HG03175 (cell line): Measurements from ENCODE around the gene PLD6.

Source experiments
- ATAC-seq: cut with Tn5 transposase; IDR thresholded peaks from one replicate; pipeline ENCODE4 v1.9.1; 2021; ENCODE audit warnings: mild to moderate bottlenecking, moderate library complexity; ENCODE audit not compliant: unreplicated experiment

The PLD6 gene

GRCh38 chr17:17157041-17157440, 49.1 kb downstream of the PLD6 start:
- no peak for ATAC-seq

GRCh38 chr17:17156511-17156910, 49.6 kb downstream of the PLD6 start:
- no peak for ATAC-seq

- ATAC-seq, result no peak
Measured at GRCh38 chr17:17156107-17156506, 50.0 kb downstream of the PLD6 start.

DNA sequence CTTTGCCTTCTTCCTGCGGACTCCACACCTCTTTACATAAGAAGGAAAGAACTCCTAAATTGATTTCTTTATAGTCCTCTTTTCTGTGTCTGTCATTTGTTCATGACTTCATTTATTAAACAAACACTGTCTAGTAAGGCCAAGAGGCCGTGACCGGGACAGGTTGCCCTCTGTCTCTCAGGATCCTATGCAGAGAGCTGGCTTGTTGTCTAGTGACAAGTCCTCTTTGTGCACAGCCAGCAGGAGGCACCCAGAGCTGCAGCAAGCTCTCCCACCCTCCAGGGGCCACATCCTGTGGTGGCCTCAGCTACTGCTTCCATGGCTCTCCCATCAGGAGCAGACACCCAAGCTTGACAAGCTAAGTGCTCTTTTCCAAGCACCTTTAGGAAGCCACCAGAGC, 50.6 kb downstream of the PLD6 start:
- ATAC-seq, result no peak

DNA sequence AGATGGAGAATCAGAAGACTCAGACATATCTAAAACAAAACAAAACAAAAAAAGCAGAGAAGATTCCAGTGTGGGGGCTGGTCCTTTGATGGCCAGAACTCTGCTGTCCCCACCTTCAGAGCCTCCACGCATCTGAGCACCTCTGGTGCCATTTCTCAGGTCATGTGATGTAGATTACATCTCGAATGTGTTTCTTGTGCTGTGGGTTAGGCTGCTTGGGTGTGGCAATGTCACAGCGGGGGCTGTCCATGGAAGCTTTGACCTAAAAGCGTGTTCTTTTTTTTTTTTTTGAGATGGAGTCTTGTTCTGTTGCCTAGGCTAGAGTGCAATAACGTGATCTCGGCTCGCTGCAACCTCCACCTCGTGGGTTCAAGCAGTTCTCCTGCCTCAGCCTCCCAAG, 51.2 kb downstream of the PLD6 start:
- no peak for ATAC-seq

DNA sequence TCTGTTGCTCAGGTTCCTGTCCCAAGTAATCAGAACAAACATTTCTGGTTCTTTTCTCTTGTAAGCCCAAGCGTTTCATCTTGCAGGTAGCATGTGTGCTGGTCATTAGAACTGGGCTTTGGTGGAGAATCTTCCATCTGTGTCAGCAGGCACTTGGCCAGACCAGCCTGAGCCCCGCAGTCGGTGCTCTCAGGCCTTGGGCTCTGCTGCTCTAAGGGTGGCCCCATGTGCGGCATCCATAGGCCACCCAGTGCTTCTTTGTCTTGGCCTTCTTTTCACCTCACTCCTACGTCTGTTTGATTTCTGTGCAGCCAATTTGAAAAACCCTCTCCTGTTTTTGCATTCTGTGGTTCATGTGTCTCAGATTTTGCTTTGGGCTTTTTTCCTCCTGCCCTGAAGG, 51.6 kb downstream of the PLD6 start:
- ATAC-seq, result no peak

- ATAC-seq, result no peak
Measured at GRCh38 chr17:17153709-17154108, 52.4 kb downstream of the PLD6 start.

- ATAC-seq, result no peak
Measured at GRCh38 chr17:17153071-17153470, 53.1 kb downstream of the PLD6 start.

- no peak for ATAC-seq
Measured at GRCh38 chr17:17152385-17152784, 53.7 kb downstream of the PLD6 start.

DNA sequence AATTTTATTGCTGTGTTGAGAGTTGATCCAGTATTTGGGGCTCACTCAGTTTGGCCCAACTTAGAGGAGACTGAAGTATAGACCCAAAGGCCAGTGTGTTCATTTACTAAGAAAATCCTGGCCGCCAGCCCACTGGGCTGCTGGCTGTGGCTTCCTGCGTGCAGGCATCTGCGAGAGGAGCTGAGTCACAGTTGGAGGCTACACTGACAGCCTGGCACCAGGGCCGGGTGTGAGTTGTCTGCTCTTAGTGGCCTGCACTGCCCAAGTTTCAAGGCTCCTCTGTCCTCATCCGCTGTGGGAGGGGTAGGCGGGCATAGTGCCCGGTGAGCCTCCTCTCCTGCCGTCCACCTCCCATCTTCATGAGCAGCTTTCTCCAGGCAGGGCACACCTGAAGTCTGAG, 54.2 kb downstream of the PLD6 start:
- no peak for ATAC-seq

- ATAC-seq, result no peak
Measured at GRCh38 chr17:17151541-17151940, 54.6 kb downstream of the PLD6 start.

DNA sequence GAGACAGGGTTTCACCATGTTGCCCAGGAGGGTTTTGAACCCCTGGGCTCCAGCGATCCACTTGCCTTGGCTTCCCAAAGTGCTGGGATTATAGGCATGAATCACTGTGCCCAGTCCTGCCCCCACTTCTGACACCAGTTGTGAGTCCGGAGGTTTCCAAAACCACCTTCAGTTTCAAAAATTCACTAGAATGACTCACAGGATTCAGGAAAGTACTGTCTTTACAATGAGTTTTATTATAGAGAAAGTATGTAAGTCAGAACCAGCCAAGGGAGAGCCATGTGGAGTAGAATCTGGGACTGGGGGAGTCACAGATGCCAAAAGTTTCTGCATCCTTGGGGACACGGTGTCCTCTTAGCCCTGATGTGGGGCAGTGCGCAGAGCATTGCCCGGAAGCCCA, 55.1 kb downstream of the PLD6 start:
- ATAC-seq, result no peak
